BLaER1 (cell line): ENCODE measurements around the gene ADAM8.
A peak's percentile ranks its signal among the peaks of the same experiment; 100 is the strongest.

ENCODE experiments used
- H3K27ac ChIP-seq: shearing (Covaris generic); formaldehyde crosslinking; 2 replicates; pipeline ENCODE4 v1.8.1; 2022
- H3K27me3 ChIP-seq: shearing (Covaris generic); formaldehyde crosslinking; 2 replicates; pipeline ENCODE4 v1.8.1; 2022
- H3K36me3 ChIP-seq: shearing (Covaris generic); formaldehyde crosslinking; 2 replicates; pipeline ENCODE4 v1.8.1; 2022
- H3K4me1 ChIP-seq: shearing (Covaris generic); formaldehyde crosslinking; 2 replicates; pipeline ENCODE4 v1.8.1; 2022
- H3K4me2 ChIP-seq: shearing (Covaris generic); formaldehyde crosslinking; 2 replicates; pipeline ENCODE4 v1.8.1; 2022
- H3K4me3 ChIP-seq: shearing (Covaris generic); formaldehyde crosslinking; 2 replicates; pipeline ENCODE4 v1.8.1; 2022
- H3K9ac ChIP-seq: shearing (Covaris generic); formaldehyde crosslinking; 2 replicates; pipeline ENCODE4 v1.8.1; 2022
- H3K9me3 ChIP-seq: shearing (Covaris generic); formaldehyde crosslinking; 2 replicates; pipeline ENCODE4 v1.8.1; 2022
- H4K20me1 ChIP-seq: shearing (Covaris generic); formaldehyde crosslinking; 2 replicates; pipeline ENCODE4 v1.8.1; 2022
- Cebpa-rat ChIP-seq: shearing (Covaris generic); IDR thresholded peaks from 2 replicates; pipeline ENCODE4 v1.8.1; 2022

Gene ADAM8

DNA sequence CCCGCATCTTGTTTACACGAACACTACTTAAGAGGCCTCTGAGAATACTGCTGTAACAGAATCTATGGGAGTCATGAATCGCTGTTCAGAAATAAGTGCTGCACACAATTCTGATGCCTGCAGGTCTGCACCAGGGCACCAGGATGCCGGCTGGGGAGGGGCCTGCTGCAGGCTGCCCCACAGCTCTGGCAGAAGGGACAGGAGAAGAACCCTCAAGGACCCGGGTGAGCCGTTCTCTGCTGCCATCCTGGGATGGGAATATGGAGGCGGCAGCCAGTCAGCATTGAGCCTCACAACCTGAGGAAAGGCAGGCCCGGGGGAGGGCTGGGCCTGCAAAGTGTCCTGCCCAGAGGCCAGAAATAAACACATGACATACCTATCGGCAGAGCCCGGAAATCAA is 20.8 kb upstream of the ADAM8 start:
- H3K27me3 ChIP-seq, result no peaks in the 10 kb centered on the region
- peaks cover 97% of the 10 kb centered on the region for H3K36me3 ChIP-seq
- H3K4me3 ChIP-seq, result no peak overlapping the region
- TF ChIP-seq Cebpa-rat, result no peak
- no peak overlapping the region for H3K4me2 ChIP-seq
- H3K4me1 ChIP-seq, result no peaks in the 10 kb centered on the region
- H3K27ac ChIP-seq, result no peak overlapping the region
- H3K9me3 ChIP-seq, result no peaks in the 10 kb centered on the region
- peaks cover 64% of the 10 kb centered on the region for H4K20me1 ChIP-seq
- no peak overlapping the region for H3K9ac ChIP-seq

GRCh38 chr10:133295426-133296320 is 19.0 kb upstream of the ADAM8 start:
- no peak overlapping the region for H3K9ac ChIP-seq
- peaks cover 49% of the 10 kb centered on the region for H4K20me1 ChIP-seq
- no peaks in the 10 kb centered on the region for H3K4me1 ChIP-seq
- H3K27ac ChIP-seq, result no peak overlapping the region
- no peak overlapping the region for H3K4me3 ChIP-seq
- TF ChIP-seq Cebpa-rat, result no peak
- H3K4me2 ChIP-seq, result no peak overlapping the region
- no peaks in the 10 kb centered on the region for H3K27me3 ChIP-seq
- no peaks in the 10 kb centered on the region for H3K9me3 ChIP-seq
- peaks cover 89% of the 10 kb centered on the region for H3K36me3 ChIP-seq

DNA sequence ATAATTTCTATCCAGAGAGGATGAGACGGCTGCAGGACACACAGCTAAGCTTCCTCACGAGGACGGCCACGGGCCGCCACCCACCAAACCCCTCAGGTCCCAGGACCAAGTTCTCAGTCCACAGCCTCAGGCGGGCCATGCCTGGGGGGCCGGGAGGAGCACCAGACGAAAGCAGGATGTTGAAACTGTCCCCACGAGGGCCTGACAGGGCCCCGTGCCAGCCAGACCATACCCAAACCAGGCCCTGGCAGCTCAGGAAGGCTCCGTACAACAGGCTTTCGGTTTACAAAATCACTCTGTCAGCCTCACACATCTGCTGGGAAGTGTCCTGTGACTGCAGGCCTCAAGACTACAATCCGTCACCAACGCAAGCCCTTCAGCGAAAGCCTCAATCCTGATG is 17.5 kb upstream of the ADAM8 start:
- Histone ChIP-seq H3K4me2 (no peak overlapping the region), H3K9ac (peak overlapping the region; percentile 49; the same call in 1 of the 2 replicates), H3K27me3 (no peaks in the 10 kb centered on the region), H3K36me3 (peaks cover 89% of the 10 kb centered on the region), H3K27ac (no peak overlapping the region), H3K9me3 (no peaks in the 10 kb centered on the region), H3K4me1 (no peaks in the 10 kb centered on the region), H4K20me1 (peaks cover 43% of the 10 kb centered on the region), H3K4me3 (no peak overlapping the region)
- TF ChIP-seq Cebpa-rat, result no peak

- Histone ChIP-seq H3K27me3 (no peaks in the 10 kb centered on the region), H3K4me2 (no peak overlapping the region)
These were observed 17.1 kb upstream of the ADAM8 start for GRCh38 chr10:133293810-133294119.

GRCh38 chr10:133292919-133293809 is 16.5 kb upstream of the ADAM8 start:
- Histone ChIP-seq H4K20me1 (peaks cover 34% of the 10 kb centered on the region), H3K36me3 (peaks cover 89% of the 10 kb centered on the region), H3K27me3 (no peaks in the 10 kb centered on the region), H3K4me2 (no peak overlapping the region), H3K9ac (no peak overlapping the region), H3K9me3 (no peaks in the 10 kb centered on the region), H3K4me3 (no peak overlapping the region), H3K27ac (no peak overlapping the region), H3K4me1 (no peaks in the 10 kb centered on the region)
- TF ChIP-seq Cebpa-rat, result no peak

More at GRCh38 chr10:133293810-133294119, 17.1 kb upstream of the ADAM8 start:
- Histone ChIP-seq H4K20me1 (peaks cover 40% of the 10 kb centered on the region), H3K9ac (no peak overlapping the region; the same call in 1 of the 2 replicates), H3K4me3 (no peak overlapping the region), H3K9me3 (no peaks in the 10 kb centered on the region), H3K27ac (no peak overlapping the region), H3K36me3 (peaks cover 89% of the 10 kb centered on the region), H3K4me1 (no peaks in the 10 kb centered on the region)
- no peak for TF ChIP-seq Cebpa-rat

- Histone ChIP-seq H3K9ac (no peak overlapping the region), H3K27ac (no peak overlapping the region), H3K4me1 (no peaks in the 10 kb centered on the region), H3K9me3 (no peaks in the 10 kb centered on the region), H3K36me3 (peaks cover 87% of the 10 kb centered on the region), H3K4me3 (no peak overlapping the region), H3K4me2 (no peak overlapping the region), H3K27me3 (no peaks in the 10 kb centered on the region), H4K20me1 (peaks cover 43% of the 10 kb centered on the region)
- TF ChIP-seq Cebpa-rat, result no peak
These were observed 13.1 kb upstream of the ADAM8 start for GRCh38 chr10:133289761-133290160.

DNA sequence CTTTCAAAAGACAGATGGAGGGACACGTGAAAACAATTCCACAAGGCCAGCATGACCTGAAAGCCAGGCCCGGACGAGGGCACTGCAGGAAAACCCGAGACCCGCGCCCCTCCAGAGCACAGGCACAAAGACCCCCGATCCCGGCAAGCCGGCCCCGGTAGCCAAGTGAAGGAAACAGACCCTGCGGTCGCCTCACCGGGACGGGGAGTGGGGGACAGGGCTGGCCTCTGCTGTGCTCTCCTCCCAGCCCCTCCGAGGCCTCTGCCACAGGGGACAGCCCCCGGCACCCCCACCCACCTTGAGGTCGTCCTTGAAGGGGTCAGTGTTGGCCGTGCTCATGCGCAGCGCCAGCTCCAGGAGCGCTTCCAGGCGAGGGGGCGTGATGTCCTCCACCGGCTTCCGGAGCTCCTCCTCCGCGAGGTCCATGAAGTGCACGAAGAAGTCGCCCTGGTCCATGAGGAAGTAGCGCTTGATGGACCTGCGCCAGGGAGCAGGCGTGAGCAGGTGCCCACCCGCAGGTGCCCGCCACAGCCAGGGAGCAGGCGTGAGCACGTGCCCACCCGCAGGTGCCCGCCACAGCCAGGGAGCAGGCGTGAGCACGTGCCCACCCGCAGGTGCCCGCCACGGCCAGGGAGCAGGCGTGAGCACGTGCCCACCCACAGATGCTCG is 11.3 kb upstream of the ADAM8 start:
- Histone ChIP-seq H3K27me3 (no peaks in the 10 kb centered on the region), H3K36me3 (peaks cover 87% of the 10 kb centered on the region), H4K20me1 (peaks cover 36% of the 10 kb centered on the region; the same call in 1 of the 2 replicates), H3K4me3 (no peak overlapping the region), H3K4me1 (no peaks in the 10 kb centered on the region), H3K4me2 (no peak overlapping the region), H3K9me3 (no peaks in the 10 kb centered on the region), H3K9ac (no peak overlapping the region), H3K27ac (no peak overlapping the region)
- TF ChIP-seq Cebpa-rat, result no peak

DNA sequence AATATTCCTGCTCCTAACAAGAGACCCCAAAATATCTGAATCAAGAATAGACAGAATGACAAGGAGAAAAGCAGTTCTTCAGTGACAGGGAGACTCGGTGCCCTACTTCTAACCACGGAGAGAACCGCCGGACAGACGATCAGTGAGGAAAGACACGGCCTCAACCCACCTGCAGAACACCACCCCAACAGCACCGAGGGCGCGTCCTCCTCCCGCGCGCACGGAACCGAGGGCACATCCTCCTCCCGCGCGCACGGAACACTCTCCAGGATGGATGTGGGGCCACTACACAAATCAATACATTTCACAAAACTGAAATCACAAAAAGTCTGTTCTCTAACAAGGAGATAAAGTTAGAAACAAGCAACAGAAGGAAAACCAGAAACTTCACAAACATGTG is 9.7 kb upstream of the ADAM8 start:
- H3K9me3 ChIP-seq, result no peaks in the 10 kb centered on the region
- H3K4me1 ChIP-seq, result no peaks in the 10 kb centered on the region
- peaks cover 96% of the 10 kb centered on the region for H3K36me3 ChIP-seq
- no peak overlapping the region for H3K9ac ChIP-seq
- H3K27me3 ChIP-seq, result no peaks in the 10 kb centered on the region
- H4K20me1 ChIP-seq, result peaks cover 36% of the 10 kb centered on the region; the same call in 1 of the 2 replicates
- TF ChIP-seq Cebpa-rat, result no peak
- H3K4me2 ChIP-seq, result no peak overlapping the region
- no peak overlapping the region for H3K27ac ChIP-seq
- H3K4me3 ChIP-seq, result no peak overlapping the region

- no peaks in the 10 kb centered on the region for H3K4me1 ChIP-seq
- no peak overlapping the region for H3K4me3 ChIP-seq
- no peaks in the 10 kb centered on the region for H3K27me3 ChIP-seq
- H3K4me2 ChIP-seq, result no peak overlapping the region
- H3K27ac ChIP-seq, result no peak overlapping the region
- peaks cover 42% of the 10 kb centered on the region for H4K20me1 ChIP-seq
- H3K9me3 ChIP-seq, result no peaks in the 10 kb centered on the region
- H3K36me3 ChIP-seq, result peaks cover 98% of the 10 kb centered on the region
- no peak overlapping the region for H3K9ac ChIP-seq
- no peak for TF ChIP-seq Cebpa-rat
These were observed 8.5 kb upstream of the ADAM8 start for GRCh38 chr10:133285217-133285616.

- peaks cover 10% of the 10 kb centered on the region for H3K4me1 ChIP-seq
- H4K20me1 ChIP-seq, result peaks cover 51% of the 10 kb centered on the region
- no peak overlapping the region for H3K9ac ChIP-seq
- H3K27ac ChIP-seq, result no peak overlapping the region
- no peak overlapping the region for H3K4me3 ChIP-seq
- H3K4me2 ChIP-seq, result no peak overlapping the region
- no peak for TF ChIP-seq Cebpa-rat
- H3K9me3 ChIP-seq, result no peaks in the 10 kb centered on the region
- no peaks in the 10 kb centered on the region for H3K27me3 ChIP-seq
- H3K36me3 ChIP-seq, result peaks cover 98% of the 10 kb centered on the region
These were observed 7.3 kb upstream of the ADAM8 start for GRCh38 chr10:133283931-133284330.
